Measurements from ENCODE around the gene GPR31.

The GPR31 gene

DNA sequence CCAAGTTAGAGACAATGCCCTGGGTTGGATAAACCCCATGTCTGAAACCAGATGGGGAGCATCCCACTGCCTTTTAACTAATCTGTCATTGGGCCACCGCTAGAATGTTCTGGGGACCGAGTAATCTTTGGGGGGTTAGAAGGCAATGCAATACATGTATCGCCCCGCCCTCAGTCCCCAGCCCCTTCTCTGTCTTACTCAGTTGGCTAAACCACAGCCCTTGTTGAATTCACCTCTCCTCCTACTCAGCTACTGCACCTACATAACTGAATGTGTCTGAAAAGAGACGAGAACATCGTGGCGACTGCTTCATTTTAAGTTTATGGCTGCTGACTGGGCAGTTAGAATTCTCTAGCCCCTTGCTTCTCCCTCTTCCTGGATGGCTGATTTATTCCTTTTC, 50.0 kb downstream of the GPR31 start:
- TF ChIP-seq SIN3A (IDR thresholded peaks at IDR 0.05; ENCODE audit: borderline replicate concordance, insufficient read depth, low read length): no peak
- TF ChIP-seq, protein P1, sequence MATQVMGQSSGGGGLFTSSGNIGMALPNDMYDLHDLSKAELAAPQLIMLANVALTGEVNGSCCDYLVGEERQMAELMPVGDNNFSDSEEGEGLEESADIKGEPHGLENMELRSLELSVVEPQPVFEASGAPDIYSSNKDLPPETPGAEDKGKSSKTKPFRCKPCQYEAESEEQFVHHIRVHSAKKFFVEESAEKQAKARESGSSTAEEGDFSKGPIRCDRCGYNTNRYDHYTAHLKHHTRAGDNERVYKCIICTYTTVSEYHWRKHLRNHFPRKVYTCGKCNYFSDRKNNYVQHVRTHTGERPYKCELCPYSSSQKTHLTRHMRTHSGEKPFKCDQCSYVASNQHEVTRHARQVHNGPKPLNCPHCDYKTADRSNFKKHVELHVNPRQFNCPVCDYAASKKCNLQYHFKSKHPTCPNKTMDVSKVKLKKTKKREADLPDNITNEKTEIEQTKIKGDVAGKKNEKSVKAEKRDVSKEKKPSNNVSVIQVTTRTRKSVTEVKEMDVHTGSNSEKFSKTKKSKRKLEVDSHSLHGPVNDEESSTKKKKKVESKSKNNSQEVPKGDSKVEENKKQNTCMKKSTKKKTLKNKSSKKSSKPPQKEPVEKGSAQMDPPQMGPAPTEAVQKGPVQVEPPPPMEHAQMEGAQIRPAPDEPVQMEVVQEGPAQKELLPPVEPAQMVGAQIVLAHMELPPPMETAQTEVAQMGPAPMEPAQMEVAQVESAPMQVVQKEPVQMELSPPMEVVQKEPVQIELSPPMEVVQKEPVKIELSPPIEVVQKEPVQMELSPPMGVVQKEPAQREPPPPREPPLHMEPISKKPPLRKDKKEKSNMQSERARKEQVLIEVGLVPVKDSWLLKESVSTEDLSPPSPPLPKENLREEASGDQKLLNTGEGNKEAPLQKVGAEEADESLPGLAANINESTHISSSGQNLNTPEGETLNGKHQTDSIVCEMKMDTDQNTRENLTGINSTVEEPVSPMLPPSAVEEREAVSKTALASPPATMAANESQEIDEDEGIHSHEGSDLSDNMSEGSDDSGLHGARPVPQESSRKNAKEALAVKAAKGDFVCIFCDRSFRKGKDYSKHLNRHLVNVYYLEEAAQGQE (IDR thresholded peaks at IDR 0.05; ENCODE audit: insufficient read depth in 1 of 2, low read depth in 2 of 2, low read length in 2 of 2): no peak
- no peak for TF ChIP-seq TAF1 (IDR thresholded peaks at IDR 0.05; ENCODE audit: borderline replicate concordance, insufficient read depth, low read length)
- TF ChIP-seq POLR2AphosphoS5 (IDR thresholded peaks at IDR 0.05; ENCODE audit: low read depth, low read length): no peak
- no peak for TF ChIP-seq FOXP2 (optimal IDR thresholded peaks at IDR 0.05; ENCODE audit: borderline replicate concordance, extremely low read depth, extremely low read length, insufficient read depth)

DNA sequence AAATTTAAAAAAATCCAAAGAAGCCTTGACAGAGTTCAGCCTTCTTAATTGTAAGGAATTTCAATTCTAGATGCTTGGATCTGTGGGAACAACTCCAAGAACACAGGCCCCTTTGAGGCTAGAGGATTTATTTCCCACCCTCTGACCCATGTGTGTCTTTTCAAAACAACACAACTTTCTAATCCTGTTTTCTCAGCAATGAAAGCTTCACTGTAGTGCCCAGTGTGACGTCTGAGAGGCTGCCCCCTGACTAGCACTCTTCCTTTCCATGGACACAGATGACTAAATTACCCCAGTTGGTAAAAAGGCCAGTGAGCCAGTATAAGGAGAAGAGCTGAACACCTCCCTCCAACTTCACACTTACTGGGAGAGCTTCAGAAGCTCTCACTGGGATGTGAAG, 51.4 kb downstream of the GPR31 start:
- TF ChIP-seq FOXP2 (optimal IDR thresholded peaks at IDR 0.05; ENCODE audit: borderline replicate concordance, extremely low read depth, extremely low read length, insufficient read depth): no peak
- TF ChIP-seq POLR2AphosphoS5 (IDR thresholded peaks at IDR 0.05; ENCODE audit: low read depth, low read length): no peak
- TF ChIP-seq TAF1 (IDR thresholded peaks at IDR 0.05; ENCODE audit: borderline replicate concordance, insufficient read depth, low read length): no peak
